GM21737 (cell line): Measurements from ENCODE around the gene NISCH.

Experiments used
- ATAC-seq: cut with Tn5 transposase; IDR thresholded peaks from one replicate; pipeline ENCODE4 v1.9.1; 2021; ENCODE audit warnings: mild to moderate bottlenecking, moderate library complexity; ENCODE audit not compliant: unreplicated experiment

Gene NISCH

GRCh38 chr3:52488746-52489145 lies 33.3 kb downstream of the NISCH start:
- no peak for ATAC-seq

DNA sequence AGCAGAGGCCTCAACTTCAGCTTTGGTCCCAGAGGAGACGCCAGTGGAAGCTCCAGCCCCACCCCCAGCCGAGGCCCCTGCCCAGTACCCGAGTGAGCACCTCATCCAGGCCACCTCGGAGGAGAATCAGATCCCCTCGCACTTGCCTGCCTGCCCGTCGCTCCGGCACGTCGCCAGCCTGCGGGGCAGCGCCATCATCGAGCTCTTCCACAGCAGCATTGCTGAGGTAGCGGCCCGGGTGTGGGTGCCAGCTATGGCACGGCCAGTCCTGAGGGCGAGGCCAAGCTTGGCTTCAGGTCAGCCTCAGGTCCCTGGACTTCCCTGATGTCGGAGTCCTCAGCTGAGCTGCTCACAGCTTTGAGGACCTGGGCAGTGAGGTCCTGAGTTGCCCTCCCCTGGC lies 34.0 kb downstream of the NISCH start:
- ATAC-seq, result no peak

DNA sequence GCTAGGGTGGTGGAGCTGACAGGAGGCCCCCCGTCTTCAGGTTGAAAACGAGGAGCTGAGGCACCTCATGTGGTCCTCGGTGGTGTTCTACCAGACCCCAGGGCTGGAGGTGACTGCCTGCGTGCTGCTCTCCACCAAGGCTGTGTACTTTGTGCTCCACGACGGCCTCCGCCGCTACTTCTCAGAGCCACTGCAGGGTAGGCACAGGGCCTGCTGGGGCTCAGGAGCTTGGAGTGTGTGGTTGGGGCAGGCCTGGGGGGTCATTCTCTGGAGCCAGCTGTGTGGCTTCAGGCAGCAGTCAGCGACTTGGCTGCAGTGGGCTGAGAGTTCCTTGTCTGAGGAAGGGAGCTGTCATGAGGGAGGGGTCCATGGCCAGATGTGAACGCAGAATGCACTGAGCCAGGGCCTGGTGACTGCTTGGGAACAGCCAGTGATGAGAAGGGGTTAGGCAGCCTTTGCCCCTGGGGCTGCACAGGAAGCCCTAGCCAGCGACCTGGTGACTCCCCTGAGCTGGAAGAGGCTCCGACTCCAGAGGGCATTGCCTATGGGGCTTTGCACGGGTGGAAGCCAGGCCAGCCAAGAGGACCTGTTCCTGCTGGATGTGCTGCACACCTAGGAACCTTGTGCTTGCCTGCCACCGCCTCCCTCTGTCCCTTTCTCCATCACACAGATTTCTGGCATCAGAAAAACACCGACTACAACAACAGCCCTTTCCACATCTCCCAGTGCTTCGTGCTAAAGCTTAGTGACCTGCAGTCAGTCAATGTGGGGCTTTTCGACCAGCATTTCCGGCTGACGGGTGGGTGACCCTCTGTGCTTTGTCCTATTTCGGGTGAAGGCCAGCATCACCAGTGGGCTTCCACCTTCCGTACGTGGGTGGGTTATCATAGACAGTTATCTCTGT lies 34.9 kb downstream of the NISCH start:
- no peak for ATAC-seq

DNA sequence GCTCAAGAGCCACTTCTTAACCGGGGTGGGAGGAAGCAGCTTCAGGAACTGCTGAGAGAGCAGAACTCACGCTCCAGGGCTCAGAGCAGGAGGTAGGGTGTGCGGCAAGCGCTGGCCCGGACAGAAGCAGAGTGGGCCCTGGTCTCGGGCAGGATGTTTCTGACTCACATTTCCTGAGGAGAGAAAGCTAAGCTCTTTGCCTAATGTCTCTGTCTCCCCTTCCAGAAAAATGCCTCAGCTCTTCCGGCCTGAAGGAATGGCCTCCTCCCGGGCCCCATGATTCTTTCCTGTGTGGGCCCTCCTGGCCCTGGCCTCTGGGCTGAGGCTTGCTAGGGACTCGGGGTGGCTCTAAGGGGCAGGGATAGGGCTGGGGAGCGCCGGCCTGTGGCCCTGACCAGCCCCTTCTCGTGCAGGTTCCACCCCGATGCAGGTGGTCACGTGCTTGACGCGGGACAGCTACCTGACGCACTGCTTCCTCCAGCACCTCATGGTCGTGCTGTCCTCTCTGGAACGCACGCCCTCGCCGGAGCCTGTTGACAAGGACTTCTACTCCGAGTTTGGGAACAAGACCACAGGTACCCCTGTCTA lies 35.6 kb downstream of the NISCH start:
- ATAC-seq, result no peak

DNA sequence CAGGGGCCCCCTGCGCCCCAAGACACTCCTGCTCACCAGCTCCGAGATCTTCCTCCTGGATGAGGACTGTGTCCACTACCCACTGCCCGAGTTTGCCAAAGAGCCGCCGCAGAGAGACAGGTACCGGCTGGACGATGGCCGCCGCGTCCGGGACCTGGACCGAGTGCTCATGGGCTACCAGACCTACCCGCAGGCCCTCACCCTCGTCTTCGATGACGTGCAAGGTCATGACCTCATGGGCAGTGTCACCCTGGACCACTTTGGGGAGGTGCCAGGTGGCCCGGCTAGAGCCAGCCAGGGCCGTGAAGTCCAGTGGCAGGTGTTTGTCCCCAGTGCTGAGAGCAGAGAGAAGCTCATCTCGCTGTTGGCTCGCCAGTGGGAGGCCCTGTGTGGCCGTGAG lies 36.7 kb downstream of the NISCH start:
- no peak for ATAC-seq

DNA sequence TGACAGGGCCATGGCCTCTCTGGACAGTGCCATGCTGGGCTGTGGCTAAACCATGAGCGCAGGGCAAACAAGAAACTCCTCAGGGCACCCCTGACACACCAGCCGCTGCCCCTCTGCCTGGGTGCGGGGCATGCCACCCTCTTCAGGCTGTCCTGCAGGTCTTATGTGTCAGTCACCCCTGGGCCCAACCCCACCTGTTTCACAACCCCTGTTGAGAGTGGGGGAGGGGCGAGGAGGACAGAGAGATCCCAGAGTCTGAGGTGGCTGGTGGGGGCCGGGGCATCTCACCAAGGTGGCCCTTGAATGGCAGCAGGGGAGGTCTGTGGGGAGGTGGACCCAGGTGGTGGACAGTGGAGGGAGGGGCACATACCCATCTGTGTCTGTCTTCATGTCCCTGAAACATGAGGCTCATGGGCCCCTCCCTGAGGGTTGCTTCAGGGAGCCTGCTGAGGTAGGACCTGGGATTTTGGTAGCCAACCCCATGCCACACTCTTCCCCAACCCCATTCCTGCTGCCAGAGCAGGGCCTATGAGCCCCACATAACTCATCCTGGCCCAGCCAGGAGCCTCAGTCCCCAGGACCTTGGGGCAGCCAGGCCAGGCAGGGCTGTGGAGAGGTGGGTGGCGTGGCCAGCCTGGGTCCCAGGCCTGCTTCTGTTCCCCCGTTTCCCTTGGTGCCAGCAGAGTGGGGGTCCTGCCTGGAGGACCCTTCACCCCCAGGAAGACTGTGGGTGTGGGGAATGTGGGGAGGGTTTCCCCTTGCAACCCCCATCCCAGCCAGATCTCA lies 38.0 kb downstream of the NISCH start:
- ATAC-seq, result no peak

GRCh38 chr3:52494445-52494844 lies 39.0 kb downstream of the NISCH start:
- no peak for ATAC-seq

DNA sequence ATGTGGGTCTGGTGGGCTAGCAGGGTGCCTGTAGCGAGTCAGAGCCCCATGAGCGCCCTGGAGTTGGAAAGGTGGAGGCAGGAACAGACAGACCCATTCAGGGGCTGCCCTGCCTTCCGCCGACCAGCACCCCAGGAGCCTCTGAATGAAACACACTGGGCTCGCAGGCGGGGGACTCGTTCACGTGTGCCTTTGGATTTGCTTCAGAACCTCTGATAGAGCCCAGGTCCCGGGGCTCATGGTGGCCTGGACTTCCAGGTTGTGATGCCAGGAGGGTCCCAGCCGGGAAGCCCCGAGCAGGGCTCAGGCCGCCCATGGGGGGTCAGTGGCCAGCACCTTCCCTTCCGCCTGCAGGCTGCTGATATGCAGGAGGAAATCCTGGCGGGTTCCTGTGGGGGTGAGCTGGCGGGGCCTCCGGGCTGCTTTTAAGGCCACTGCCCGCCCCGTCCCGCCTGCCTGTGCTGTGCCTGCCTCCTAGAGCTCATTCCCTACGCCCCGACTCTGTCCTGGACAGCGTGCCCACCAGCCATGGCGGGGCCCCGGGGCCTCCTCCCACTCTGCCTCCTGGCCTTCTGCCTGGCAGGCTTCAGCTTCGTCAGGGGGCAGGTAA lies 39.6 kb downstream of the NISCH start, which contains the start of gene STAB1:
TSS of gene STAB1 (plus strand) at position 453 of the 610 bp plus-strand sequence. CDS start at position 529, 76 bp downstream.
- ATAC-seq, result no peak

- ATAC-seq, result no peak
Observed at GRCh38 chr3:52495777-52496602, 40.6 kb downstream of the NISCH start.

DNA sequence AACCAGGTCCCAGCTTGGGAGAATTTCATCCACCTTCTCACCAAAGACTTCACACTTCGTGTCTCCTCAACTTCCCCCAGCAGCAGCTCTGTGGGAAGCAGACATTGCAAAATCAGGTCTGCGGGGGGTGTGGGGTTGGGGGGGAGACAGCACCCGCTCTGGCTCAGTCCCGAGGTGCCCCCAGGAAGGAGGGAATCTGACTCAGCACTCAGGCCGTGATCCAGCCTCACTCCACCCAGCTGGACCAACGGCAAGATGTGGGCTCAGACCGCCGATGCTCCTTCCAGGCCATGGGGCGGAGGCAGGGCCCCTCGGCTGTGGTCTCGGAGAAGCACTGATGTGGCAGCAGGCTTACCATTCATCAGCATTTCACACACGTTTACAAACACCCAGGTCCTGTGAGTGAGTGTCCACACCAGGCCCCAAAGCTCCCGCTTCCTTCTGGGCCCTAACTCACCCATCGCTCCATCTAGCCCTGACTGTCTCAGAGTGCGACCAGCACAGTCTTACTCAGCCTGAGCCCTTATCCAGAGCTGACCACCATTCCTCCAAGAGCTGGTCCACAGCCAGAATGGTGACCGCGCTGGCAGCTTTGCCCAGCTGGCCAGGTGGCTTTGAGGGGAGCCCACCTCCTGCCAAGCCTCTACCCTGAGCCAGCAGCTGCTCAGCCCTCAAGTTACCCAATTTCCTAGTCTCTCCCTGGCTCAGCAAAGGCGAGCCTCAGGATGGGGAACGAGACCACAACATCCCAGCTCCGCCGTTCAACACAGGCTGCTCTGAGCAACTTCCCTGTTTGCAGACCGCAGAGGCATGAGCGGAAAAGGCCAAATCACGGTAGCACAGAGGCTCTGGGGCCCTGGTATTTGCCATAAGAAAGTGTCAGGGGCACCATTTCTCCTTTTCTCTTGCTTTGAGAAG lies 43.0 kb downstream of the NISCH start:
- no peak for ATAC-seq

DNA sequence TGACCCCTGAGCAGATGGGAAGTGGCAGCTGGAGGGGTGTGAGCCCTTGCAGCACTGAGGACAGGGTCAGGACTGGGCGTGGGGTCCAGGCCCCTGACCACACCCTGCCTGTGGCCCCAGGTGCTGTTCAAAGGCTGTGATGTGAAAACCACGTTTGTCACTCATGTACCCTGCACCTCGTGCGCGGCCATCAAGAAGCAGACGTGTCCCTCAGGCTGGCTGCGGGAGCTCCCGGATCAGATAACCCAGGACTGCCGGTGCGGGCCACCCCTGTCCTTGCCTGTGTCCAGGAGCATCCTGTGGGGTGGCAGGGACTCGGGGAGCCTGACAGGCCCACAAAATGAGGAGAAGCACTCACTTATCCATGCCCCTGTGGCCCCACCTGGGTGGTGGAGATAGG lies 45.6 kb downstream of the NISCH start:
- ATAC-seq, result no peak

DNA sequence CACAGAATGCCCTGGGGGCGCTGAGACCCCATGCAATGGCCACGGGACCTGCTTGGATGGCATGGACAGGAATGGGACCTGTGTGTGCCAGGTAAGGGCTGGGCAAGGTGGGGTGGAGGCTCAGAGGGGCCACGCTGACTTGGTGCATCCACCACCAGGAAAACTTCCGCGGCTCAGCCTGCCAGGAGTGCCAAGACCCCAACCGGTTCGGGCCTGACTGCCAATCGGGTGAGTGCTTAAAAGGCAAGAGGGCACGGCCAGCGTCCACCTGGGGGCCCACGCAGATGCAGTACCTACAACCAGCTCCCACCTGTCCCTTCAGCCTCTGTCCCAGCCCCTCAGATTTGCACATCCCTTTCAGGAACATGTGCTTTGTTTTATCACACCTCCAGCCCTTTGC lies 46.6 kb downstream of the NISCH start:
- no peak for ATAC-seq

DNA sequence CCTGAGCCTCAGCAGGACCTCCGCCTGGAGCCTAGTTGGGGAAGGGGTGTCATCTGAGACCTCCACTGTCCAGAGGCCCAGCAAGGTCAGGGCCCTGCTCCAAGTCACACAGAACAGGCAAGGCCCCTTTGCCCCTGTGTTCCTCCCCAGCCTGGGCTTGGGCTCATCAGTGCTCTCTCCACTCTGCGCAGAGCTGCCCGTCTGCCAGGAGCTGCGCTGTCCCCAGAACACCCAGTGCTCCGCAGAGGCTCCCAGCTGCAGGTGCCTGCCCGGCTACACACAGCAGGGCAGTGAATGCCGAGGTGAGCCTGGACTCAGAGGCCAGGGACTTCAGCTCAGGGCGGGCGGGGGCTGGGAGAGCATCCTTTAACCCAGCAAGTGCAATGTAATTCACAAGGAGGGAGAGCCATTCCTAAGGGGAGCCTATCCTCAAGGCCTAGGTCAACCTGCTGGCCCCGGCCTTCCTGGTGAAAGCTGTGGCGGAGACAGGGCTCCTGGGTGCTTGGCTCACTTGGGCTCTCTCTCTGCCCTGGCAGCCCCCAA lies 47.5 kb downstream of the NISCH start:
- ATAC-seq, result no peak

DNA sequence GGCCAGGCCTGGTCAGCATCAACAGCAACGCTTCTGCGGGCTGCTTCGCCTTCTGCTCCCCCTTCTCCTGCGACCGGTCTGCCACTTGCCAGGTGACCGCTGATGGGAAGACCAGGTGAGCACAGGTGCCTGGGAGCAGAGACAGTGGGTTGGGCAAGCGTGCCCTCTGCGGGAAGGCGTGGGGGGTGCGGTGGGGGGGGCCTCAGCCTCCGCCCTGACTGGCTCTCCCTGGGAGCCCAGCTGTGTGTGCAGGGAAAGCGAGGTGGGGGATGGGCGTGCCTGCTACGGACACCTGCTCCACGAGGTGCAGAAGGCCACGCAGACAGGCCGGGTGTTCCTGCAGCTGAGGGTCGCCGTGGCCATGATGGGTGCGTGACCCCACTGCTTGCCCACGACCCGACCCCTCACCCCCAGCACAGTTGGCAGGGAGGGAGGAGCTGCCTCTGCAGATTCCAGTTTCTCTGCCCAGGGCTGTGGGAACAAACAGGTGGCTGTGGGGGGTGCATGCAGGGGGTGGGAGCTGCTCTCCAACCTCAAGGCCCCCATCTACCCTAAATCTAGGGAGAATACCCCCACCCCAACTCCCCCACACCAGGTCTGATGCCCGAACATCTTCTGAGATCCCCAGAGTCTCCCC lies 48.5 kb downstream of the NISCH start:
- no peak for ATAC-seq

DNA sequence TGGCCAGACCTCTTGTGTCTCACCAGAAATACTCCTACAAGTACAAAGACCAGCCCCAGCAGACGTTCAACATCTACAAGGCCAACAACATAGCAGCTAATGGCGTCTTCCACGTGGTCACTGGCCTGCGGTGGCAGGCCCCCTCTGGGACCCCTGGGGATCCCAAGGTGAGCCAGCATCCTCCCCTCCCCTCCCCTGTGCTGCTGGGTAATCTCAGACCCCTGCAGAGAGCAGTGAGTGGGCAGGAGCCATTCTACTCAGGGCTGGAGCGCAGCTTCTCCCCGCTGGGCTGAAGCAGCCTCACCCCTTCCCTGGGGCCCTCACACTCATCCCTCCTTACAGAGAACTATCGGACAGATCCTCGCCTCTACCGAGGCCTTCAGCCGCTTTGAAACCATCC lies 49.6 kb downstream of the NISCH start:
- no peak for ATAC-seq

GRCh38 chr3:52506266-52506966 lies 51.0 kb downstream of the NISCH start:
- ATAC-seq, result no peak

GRCh38 chr3:52507359-52507758 lies 52.0 kb downstream of the NISCH start:
- ATAC-seq, result no peak
